ENCODE data around the gene PALS1.

Gene PALS1

DNA sequence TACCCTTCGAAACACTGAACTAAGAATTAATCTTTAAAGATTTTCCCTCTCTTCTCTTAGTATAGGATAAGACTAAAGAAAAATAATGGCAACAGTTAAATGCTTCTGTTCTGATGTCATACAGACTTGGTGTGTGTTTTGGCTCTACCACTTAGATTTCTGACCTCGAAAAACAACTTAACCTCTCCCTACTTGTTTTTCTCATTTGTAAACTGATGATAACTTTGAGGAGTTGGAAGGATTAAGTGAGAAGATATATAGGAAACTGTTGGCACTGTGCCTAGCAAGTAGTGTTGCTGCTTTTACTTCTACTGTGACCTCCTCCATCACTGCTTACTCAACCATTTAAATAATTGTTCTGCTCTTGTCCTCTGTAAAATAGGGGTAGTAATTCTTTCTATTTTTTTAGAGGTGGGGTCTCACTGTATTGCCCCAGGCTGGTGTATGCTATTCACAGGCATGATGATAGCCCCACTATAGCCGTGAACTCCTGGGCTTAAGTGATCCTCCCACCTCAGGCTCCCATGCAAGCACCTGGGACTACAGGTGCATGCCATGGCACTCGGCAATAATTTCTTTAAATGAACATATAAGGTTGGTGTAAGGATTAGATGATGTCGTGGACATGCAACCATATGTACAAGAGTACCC lies 22.4 kb downstream of the PALS1 start:
- TF ChIP-seq, protein P1, sequence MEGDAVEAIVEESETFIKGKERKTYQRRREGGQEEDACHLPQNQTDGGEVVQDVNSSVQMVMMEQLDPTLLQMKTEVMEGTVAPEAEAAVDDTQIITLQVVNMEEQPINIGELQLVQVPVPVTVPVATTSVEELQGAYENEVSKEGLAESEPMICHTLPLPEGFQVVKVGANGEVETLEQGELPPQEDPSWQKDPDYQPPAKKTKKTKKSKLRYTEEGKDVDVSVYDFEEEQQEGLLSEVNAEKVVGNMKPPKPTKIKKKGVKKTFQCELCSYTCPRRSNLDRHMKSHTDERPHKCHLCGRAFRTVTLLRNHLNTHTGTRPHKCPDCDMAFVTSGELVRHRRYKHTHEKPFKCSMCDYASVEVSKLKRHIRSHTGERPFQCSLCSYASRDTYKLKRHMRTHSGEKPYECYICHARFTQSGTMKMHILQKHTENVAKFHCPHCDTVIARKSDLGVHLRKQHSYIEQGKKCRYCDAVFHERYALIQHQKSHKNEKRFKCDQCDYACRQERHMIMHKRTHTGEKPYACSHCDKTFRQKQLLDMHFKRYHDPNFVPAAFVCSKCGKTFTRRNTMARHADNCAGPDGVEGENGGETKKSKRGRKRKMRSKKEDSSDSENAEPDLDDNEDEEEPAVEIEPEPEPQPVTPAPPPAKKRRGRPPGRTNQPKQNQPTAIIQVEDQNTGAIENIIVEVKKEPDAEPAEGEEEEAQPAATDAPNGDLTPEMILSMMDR (IDR thresholded peaks at IDR 0.05; ENCODE audit: low read depth, low read length), result no peak
- no peaks in the 10 kb centered on the region for H3K27me3 ChIP-seq
- DNase-seq, result no peak
- H3K4me1 ChIP-seq, result no peaks in the 10 kb centered on the region
- no peak overlapping the region for H3K4me3 ChIP-seq (ENCODE audit: low read depth, low read length)
- no peaks in the 10 kb centered on the region for H3K9me3 ChIP-seq
- no peaks in the 10 kb centered on the region for H3K36me3 ChIP-seq

DNA sequence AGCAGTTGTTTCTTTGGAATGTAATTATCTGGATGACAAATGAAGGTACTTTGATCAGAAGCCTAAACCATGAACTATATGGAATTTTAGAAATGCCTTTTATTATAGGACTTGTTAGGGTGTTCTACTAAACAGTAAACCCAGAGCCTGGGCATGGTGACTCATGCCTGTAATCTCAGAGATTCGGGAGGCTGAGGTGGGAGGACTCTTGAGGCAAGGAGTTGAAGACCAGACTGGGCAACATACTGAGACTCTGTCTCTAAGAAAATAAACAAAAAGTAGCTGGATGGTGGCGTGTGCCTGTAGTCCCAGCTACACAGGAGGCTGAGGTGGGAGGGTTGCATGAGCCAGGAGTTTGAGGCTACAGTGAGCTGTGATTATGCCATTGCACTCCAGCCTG lies 23.9 kb downstream of the PALS1 start:
- Histone ChIP-seq H3K4me3 (ENCODE audit: low read depth, low read length) (no peak overlapping the region), H3K9me3 (no peaks in the 10 kb centered on the region), H3K4me1 (no peaks in the 10 kb centered on the region; the same call in 1 of the 2 replicates), H3K36me3 (no peaks in the 10 kb centered on the region), H3K27me3 (no peaks in the 10 kb centered on the region)
- DNase-seq, result no peak
- TF ChIP-seq, protein P1 (IDR thresholded peaks at IDR 0.05; ENCODE audit: low read depth, low read length), result no peak

- Histone ChIP-seq H3K9me3 (no peaks in the 10 kb centered on the region; the same call in 1 of the 2 replicates), H3K36me3 (peaks cover 6% of the 10 kb centered on the region; the same call in 1 of the 2 replicates), H3K4me3 (ENCODE audit: low read depth, low read length) (no peak overlapping the region), H3K27me3 (no peaks in the 10 kb centered on the region), H3K4me1 (no peaks in the 10 kb centered on the region; the same call in 1 of the 2 replicates)
- TF ChIP-seq, protein P1 (IDR thresholded peaks at IDR 0.05; ENCODE audit: low read depth, low read length), result no peak
- DNase-seq, result no peak
Observed at GRCh38 chr14:67267576-67268328, 26.5 kb downstream of the PALS1 start.

GRCh38 chr14:67268426-67269150 lies 27.4 kb downstream of the PALS1 start:
- H3K4me3 ChIP-seq (ENCODE audit: low read depth, low read length), result no peak overlapping the region
- H3K4me1 ChIP-seq, result no peaks in the 10 kb centered on the region; the same call in 1 of the 2 replicates
- TF ChIP-seq, protein P1 (IDR thresholded peaks at IDR 0.05; ENCODE audit: low read depth, low read length), result no peak
- H3K9me3 ChIP-seq, result no peaks in the 10 kb centered on the region; the same call in 1 of the 2 replicates
- H3K36me3 ChIP-seq, result peaks cover 6% of the 10 kb centered on the region; the same call in 1 of the 2 replicates
- no peak for DNase-seq
- H3K27me3 ChIP-seq, result no peaks in the 10 kb centered on the region

DNA sequence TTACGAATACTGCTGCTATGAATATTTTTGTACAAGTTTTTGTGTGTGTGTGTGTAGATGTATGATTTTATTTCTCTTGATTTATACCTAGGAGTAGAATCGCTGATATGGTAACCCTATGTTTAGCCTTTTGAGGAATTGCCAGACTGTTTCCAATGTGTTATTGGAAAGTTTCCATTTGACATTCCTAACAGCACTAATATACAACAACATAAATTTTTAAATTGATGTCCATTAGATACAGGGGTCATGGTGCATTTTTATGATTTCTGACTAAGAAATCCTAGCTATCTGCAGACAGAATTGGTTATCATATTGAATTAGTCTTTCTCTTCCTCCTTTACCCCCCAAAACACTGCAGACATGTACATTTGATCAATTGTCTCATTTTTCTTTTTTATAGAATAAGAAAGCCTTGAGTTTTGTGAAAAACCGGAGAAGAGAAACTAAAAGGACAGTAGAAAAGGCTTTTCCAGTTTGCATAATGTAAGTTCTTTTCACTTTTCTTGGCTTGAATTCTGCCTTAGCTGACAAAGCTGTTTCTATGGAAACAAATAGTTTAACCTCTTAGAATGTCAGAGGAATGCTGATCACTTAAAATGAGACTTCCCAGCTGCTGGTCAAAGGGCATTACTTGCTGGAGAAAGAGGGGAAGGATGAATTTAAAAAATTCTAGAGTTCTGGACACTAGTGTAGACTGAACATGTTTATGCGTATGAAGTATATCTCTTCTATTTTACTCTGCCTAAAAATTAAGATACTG lies 28.2 kb downstream of the PALS1 start:
- Histone ChIP-seq H3K9me3 (no peaks in the 10 kb centered on the region; the same call in 1 of the 2 replicates), H3K27me3 (no peaks in the 10 kb centered on the region), H3K4me3 (ENCODE audit: low read depth, low read length) (no peak overlapping the region), H3K4me1 (no peaks in the 10 kb centered on the region; the same call in 1 of the 2 replicates), H3K36me3 (peaks cover 6% of the 10 kb centered on the region; the same call in 1 of the 2 replicates)
- no peak for DNase-seq
- TF ChIP-seq, protein P1 (IDR thresholded peaks at IDR 0.05; ENCODE audit: low read depth, low read length), result no peak

All from BE2C (cell line).